GM21529 (cell line): Measurements from ENCODE around the gene HILPDA.
"Not testable (repeated sequence)": the region's sequence is repeated elsewhere in the genome, so short reads cannot be mapped to it uniquely, and the experiment has no call there.

Experiments
- ATAC-seq: cut with Tn5 transposase; IDR thresholded peaks from one replicate; pipeline ENCODE4 v1.9.1; 2021; ENCODE audit not compliant: unreplicated experiment

Gene HILPDA

GRCh38 chr7:128431221-128431620 lies 24.5 kb upstream of the HILPDA start:
- ATAC-seq, result no peak

- ATAC-seq, result no peak
Measured at GRCh38 chr7:128431754-128432153, 23.9 kb upstream of the HILPDA start.

DNA sequence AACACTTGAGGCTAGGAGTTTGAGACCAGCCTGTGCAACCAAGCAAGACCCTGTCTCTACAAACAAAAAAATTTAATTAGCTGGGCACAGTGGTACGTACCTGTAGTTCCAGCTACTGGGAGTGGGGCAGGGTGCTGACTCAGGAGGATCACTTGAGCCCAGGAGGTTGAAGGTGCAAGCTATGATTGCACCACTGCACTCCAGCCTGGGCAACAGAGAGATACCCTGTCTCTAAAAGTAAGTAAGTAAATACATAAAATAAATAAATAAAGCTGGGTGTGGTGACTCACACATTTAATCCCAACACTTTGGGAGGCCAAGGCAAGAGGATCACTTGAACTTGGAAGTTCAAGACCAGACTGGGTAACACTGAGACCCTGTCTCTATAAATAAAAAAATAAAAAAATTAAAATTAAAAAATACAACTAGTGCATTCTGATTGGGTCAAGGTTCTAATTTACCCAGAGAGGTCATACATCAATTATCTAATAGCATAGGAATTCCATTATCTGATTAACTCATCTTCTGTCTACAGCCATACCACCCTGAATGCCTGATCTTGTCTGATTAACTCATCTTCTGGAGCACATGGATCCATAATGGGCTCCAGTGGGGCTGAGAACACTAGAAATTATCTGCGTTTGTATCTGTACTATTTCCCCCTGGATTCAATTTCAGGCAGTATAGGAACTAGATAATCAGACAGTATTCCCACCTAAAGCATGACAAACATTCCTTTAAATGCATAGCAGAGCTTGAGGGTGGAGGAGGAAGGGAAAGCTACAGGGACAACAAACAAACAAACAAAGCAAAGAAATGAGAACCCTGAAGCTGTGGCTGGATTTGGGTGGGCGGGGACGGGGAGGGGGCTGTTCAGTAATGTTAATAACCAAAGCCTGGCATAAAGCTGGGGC lies 21.0 kb upstream of the HILPDA start:
- ATAC-seq, result no peak

DNA sequence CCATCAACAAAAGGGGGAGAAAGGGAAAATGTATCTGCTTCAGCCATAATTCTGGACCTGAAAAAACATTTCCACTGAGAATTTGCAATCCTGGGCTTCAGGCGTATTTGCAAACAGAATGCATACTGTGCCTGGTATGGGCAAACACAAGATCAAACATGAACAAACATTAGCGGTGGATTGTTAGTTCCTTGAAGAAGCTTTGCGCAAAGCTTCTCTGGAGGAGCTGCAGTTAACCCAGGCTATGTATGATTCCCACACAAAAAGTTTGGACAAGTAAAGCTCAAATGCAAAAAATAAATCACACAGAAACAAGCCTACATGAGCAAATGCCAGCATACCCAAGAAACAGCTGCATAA lies 20.4 kb upstream of the HILPDA start:
- no peak for ATAC-seq

DNA sequence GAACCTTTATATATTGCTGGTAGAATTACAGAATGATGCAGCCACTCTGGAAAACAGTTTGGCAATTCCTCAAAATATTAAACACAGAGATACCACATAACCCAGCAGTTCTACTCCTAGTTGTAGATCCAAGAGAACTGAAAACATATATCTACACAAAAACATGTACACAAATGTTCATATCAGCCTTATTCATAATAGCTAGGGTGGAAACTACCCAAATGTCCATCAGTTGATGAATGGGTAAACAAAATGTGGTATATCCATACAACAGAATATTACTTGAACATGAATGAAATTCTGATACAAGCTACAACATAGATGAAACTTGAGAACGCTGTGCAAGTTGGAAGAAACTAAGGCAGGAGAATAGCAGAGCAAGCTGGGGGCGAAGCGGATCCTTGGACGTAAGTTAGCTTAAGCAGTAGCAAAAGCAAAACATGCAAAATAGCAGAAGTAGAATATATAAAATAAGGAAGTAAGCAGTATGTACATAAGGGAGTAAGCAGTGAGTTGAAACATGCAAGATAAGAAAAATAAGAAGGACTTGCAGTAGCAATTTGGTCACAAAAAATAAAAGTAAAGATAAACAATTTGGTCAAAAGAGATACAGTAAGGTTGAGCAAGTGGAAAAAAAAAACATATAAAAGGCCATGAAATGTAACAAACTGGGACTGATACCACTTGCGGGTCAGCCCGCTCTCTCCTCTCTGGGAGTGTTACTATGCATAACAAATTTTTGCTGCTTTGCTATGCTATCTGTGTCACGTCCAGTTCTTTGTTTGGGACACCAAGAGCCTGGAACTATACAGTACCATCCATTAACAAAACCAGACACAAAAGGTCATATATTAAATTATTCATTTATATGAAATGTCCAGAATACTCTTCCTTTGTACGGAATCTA lies 18.0 kb upstream of the HILPDA start:
- ATAC-seq, result peak; percentile 51

DNA sequence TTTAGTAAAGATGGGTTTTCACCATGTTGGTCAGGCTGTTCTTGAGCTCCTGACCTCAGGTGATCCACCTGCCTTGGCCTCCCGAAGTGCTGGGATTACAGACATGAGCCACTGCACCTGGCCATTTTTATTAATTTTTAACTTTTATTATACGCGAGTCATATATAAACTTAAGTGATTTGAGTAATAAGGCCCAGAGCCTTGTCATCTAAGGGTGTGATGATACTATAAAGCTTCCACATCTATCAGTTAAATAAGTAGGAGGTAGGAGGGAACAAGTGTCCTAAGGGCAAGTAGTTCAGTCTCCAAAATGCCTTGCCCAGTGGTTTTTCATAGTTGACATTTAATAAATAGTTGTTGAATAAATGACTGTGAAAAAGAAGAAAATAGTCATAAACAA lies 13.3 kb upstream of the HILPDA start:
- no peak for ATAC-seq

- ATAC-seq, result no peak
Measured at GRCh38 chr7:128443831-128444600, 11.7 kb upstream of the HILPDA start.

GRCh38 chr7:128446306-128446705 lies 9.4 kb upstream of the HILPDA start:
- no peak for ATAC-seq

GRCh38 chr7:128447941-128448564 lies 7.6 kb upstream of the HILPDA start:
- no peak for ATAC-seq

- no peak for ATAC-seq
Measured at GRCh38 chr7:128448751-128449302, 6.9 kb upstream of the HILPDA start.

GRCh38 chr7:128450409-128450808 lies 5.3 kb upstream of the HILPDA start:
- no peak for ATAC-seq

DNA sequence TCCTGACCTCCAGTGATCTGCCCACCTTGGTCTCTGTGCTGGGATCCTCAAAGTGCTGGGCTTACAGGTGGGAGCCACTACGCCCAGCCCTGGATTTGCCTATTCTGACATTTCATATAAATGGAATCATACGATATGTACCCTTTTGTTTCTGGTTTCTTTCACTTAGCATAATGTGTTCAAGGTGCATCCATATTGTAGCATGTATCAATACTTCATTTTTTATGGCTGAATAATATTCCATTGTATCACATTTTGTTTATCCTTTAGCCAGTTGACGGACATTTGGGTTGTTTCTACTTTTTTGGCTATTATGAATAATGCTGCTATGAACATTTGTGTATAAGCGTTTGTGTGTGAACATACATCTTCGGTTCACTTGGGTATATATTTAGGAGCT lies 4.8 kb upstream of the HILPDA start:
- no peak for ATAC-seq

DNA sequence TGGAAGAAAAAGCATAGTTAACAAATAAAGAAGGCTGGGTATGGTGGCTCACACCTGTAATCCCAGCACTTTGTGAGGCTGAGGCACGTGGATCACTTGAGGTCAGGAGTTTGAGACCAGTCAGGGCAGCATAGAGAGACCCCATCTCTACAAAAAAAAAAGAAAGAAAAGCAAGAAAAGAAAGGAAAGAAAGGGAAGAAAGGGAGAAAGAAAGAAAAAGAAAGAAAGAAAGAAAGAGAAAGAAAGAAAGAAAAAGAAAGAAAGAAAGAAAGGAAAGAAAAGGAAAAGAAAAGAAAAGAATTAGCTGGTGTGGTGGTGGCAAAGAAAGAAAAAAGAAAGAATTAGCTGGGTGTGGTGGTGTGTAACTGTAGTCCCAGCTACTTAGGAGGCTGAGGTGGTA lies 3.1 kb upstream of the HILPDA start:
- ATAC-seq, result no peak

GRCh38 chr7:128453836-128454804 lies 1.6 kb upstream of the HILPDA start:
- no peak for ATAC-seq

DNA sequence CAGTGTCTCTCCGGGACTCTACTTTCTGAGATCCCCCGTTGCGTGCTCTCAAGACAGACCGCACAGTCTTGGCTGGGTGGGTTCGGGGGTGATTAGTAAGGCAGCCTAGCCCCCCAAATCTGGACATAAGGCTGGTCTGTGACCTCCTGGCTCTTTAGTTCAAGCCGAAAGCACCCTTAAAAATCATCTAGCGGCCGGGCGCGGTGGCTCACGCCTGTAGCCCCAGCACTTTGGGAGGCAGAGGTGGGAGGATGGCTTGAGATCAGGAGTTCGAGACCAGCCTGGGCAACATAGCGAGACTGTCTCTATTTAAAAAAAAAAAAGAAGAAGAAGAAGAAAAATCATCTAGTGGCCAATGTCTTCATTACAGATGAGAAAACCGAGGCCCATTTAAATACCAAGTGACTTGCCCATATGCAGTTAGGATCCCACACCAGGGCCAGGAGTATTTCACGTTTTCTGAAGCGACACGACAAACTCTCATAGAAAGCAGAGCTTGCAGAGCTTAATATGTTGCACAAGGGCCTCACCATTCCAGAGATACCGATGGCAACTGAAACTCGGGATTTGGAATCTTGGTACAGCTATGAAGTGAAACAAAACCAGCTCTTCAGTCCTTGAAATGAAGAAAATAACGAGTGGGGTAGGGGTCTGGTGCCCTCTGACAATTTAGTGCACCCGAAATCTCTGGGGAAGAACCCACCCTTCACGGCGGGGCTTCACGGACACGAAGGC lies 703 bp upstream of the HILPDA start:
- ATAC-seq, result no peak

- no peak for ATAC-seq
Measured at GRCh38 chr7:128456255-128456725, 612 bp downstream of the HILPDA start.

GRCh38 chr7:128457385-128457784 lies 1.7 kb downstream of the HILPDA start:
- ATAC-seq, result not testable (repeated sequence)

DNA sequence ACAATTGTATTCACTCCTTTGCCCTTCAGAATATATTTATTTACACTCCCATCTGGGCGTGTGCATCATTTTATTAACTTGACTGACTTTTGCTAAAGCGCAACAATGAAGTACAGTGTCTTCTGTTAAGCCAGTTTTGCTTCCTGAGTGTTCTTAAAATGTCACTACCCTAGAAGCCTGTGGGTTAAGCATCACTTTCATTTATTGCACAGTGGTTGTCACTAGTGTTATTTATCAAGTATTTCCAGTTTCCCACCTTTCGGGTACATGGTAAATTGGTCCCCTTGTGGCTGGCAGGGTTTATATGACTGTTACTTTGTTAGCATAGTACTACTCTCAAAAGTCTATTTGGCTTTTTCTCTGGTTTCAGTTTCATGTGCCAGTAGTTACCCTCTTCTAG lies 3.3 kb downstream of the HILPDA start:
- ATAC-seq, result peak; percentile 18
